Measurements from ENCODE around the gene A4GALT.

The A4GALT gene

GRCh38 chr22:42700901-42701300 is 19.8 kb downstream of the A4GALT start:
- DNase-seq: no peak

DNA sequence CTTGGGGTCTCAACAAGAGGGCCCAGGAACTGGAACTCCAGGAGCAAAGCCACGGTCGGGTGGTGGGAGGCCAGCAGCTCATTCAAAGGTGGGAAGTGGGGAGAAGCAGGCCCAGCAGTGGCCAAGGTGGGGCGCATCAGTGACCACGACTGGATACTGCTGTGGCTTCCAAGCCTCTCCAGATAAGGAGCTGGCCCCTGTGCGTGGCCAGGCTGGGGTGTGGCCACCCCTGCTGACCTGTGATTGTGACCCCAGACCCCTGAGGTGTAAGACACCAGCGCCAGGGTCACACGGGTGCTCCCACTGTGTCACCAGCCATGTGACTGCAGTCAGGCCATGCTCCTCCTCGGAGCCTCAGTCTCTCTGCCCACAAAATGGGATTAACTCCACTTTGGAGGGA is 20.3 kb downstream of the A4GALT start:
- no peak for DNase-seq

GRCh38 chr22:42699976-42700352 is 20.7 kb downstream of the A4GALT start:
- no peak for DNase-seq

DNA sequence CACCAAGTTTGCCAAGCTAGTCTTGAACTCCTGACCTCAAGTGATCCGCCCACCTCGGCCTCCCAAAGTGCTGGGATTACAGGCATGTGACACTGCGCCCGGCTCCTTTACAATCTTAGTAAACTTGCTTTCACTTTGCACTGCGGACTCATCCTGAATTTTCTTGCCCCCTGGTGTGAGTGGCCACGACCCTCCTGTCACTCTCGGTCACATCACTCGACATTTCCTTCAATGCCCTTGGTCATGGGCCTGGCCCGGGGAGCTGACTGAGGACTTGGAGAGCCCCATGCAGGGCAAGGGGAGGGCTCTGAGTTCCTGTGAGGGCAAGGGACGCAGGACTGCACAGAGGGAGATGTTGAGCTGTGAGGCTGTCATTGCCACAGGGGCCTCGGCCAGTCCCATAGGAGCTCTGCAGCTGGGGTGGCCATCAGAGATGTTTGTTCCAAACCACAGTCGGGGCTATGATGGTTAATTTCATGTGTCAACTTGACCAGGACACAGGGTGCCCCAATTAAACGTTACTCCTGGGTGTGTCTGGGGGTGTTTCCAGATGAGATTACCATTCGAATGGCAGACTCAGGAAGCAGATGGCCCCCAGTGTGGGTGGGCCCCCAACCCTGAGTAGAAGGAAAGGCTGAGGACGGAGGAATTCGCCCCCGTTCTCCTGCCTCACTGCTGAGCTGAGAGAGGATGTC is 21.2 kb downstream of the A4GALT start:
- no peak for DNase-seq

GRCh38 chr22:42697542-42698013 is 23.1 kb downstream of the A4GALT start:
- no peak for DNase-seq

DNA sequence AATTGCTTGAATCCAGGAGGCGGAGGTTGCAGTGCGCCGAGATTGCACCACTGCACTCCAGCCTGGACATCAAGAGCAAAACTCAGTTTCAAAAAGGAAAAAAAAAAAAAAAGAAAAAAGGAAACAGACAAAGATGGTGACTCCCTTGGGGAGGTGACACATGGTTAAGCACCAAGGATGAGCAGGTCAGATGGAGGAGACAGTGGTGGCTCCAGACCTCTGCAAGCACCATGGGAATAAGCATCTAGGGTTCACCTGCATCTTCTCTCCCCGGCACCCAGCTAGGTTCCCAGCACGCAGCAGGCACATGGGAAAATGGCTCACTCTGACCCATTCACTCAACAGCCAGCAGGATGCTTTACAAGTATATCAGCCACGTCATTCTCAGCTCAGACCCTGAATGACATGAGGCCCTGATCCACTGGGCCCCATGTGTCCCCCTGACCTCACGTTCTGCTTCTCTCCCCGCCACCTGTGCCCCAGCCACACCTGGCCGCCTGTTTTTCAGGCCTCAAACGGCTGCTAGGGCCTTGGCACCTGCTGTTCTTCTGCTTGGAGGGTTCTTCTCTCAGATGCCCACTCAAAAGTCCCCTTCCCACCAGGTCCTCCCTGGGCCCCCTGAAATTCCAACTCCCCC is 24.2 kb downstream of the A4GALT start:
- no peak for DNase-seq

GRCh38 chr22:42695294-42695693 is 25.4 kb downstream of the A4GALT start:
- no peak for DNase-seq

DNA sequence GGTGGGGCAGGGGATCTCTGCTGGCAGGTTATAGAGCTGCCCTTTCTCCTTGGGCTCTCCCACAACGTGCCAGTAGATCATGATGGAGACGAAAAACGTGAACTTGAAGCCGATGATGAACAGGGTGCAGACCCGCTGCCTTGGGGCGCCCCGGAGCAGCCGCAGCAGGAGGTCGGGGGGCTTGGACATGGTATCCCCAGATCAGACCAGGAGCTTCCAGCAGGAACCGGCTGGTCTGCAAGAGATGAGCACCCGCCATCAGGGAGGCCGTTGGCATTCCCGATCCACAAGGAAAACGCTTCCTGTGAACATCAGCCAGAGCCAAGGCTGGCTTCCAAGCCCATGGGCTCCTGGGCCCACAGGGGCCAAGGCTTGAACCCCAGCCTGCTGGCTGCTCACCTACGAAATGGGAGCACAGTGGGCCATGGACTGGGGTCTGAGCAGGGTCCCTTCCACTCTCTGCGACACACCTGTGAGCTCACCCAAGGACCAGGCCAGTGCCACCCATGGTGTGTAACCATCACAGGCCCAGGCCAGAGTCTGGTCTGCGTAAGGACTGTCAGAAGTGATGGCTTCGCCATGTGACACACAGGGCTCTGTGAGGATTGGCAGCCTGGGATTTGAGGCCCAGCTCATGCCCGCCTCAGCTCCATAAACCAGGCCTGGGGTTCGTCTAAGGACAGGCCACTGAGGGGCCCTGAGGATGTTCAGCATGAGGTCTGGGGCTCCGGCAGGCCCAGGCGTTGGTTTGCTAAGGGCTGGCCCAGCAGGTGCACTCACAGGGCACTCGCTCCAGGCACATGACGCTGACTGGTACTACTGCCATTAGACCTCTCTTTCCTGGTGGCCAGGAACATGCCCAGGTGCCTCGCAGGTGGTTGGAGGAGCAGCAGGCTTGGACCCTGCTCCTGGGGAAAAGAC is 26.6 kb downstream of the A4GALT start:
- DNase-seq: no peak

GRCh38 chr22:42693055-42693762 is 27.5 kb downstream of the A4GALT start:
- no peak for DNase-seq

GRCh38 chr22:42692239-42693054 is 28.2 kb downstream of the A4GALT start:
- no peak for DNase-seq

DNA sequence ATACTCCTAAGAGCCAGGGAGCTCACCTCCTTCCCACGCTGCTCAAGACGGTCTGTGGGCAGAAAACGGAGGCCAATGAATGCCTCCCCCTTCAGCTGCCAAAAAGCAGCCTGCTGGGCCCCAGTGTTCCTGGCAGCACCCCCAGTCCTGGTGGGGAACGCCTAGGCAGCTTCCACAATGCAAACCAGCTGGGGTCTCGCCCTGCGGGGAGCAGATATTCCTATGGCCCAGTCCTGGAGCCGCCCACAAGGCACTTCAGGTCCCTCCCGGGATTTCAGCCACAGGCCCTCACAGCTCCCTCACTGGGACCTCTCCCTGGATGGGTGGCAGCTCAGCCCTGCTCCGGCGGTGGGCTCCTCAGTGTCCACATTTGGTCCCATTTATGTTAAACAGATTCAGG is 29.2 kb downstream of the A4GALT start:
- no peak for DNase-seq

- peak; percentile 40 for DNase-seq
These were observed 32.1 kb downstream of the A4GALT start for GRCh38 chr22:42688241-42689211.

DNA sequence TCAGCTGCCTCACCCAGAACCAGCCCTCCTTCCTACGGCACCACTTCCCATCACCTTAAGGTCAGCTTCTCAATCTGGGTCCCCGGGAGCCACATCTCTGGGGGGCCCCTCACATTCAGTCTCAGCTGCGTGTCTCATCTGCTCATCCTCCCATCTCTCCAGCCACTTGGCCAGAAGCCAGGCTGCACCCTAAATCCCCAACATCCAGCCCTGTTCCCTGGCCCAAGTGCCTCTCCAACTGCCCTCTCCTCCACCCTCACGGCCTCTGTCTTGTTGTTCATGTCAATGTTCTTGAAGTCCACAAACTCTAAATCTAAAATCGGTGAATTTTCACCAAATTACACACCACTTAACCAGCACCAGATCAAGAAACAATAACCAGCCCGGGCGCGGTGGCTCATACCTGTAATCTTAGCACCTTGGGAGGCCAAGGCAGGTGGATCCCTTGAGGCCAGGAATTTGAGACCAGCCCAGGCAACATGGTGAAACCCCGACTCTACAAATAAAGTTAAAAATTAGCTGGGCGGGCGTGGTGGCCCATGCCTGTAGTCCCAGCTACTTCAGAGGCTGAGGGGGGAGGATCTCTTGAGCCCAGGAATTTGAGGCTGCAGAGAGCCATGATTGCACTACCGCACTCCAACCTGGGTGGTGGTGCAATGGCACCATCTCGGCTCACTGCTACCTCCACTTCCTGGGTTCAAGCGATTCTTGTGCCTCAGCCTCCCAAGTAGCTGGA is 33.7 kb downstream of the A4GALT start:
- no peak for DNase-seq

GRCh38 chr22:42685941-42686653 is 34.6 kb downstream of the A4GALT start:
- DNase-seq: no peak

- no peak for DNase-seq
These were observed 36.0 kb downstream of the A4GALT start for GRCh38 chr22:42684462-42685195.

DNA sequence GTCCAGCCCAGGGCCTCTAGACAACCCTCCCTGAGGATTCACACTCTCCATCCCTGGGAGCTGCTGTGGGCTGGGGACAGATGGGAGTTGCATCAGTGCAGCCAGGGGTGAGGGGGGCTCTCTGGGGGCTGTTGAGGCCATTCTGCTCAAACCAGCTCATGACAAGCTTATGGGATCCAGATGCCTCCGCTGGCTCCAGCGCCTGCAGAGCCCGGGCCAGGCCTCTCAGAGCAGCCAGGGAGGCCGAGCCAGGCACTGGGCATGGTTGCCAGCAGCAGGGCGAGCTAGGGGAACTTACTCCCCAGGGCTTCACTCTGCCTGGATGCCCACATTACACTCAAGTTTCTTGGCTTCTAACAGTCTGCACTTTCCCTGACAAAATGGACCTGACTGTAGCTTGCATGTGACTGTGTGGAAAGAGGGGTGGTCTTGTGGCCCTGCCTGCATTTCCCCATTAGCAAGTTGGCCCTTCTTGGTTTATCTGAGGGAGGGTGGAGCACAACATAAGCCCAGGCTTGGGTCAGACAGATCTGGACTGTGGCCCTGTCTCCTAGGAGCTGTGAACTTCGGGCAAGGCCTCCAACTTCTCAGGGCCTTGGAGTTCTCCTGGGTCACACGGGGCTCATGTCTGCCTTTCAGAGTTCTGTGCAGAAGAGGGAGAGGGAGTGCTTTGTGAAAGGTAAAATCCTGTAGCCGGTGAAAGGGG is 36.9 kb downstream of the A4GALT start:
- no peak for DNase-seq

DNA sequence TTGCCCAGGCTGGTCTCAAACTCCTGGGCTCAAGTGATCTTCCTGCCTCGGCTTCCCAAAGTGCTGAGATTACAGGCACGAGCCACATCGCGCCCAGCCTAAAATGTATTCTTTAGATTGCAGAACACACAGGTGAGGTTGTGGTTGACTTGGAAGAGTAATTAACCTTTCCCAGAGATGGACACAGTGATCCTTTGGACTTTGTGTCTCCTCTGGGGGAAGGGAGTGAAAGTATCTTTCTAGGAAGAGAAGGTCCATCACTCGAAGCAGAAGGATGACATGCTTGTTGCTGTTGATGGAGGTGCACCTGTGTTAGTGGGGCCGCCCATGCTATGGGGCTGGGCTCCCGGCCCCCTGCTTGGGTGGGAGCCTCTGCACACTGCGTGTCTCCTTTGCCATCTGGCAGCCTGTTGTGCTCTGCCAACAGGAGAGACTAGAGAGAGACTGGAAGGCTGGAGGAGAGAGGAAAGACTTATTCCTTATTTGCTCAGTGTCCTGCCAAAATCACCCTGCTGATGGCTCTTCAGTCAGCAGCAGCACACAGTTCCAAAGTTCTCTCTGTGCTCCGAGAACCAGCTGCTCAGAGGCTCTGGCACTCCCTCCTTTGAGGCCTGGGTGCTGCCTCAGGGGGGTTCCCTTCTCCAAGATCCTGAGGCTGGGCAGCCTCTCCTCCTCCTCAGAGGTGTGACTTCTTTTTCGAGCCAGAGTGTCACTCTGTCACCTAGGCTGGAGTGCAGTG is 38.4 kb downstream of the A4GALT start:
- DNase-seq: no peak
